Measurements from ENCODE around the gene UBE3D.
A peak's percentile ranks its signal among the peaks of the same experiment; 100 is the strongest.

UBE3D gene

DNA sequence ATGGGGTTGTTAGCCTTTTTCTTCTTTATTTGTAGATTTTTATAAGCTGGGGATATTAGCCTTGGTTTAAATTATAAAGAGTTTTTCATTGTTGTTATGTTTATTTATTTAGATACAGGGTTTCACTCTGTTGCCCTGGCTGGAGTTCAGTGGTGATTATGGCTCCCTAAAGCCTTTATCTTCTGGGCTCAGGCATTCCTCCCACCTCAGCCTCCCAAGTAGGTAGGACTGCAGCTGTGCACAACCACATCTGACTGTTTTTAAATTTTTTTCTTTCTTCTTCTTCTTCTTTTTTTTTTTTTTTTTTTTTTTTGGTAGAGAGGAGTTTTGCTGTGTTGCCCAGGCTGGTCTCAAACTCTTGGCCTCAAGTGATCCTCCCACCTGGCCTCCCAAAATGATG, 80.9 kb downstream of the UBE3D start:
- no peak for TF ChIP-seq CTCF (IDR thresholded peaks at IDR 0.05; ENCODE audit: low read depth, low read length, missing control alignments)
- no peak for DNase-seq (ENCODE audit: extremely low read depth, low read depth)
- H3K4me3 ChIP-seq (replicated peaks; ENCODE audit: low read depth, low read length): no peak overlapping the region

GRCh38 chr6:82980086-82980485, 85.6 kb downstream of the UBE3D start:
- peak; percentile 41 for DNase-seq (ENCODE audit: extremely low read depth, low read depth)
- TF ChIP-seq CTCF (IDR thresholded peaks at IDR 0.05; ENCODE audit: low read depth, low read length, missing control alignments): no peak
- no peak overlapping the region for H3K4me3 ChIP-seq (replicated peaks; ENCODE audit: low read depth, low read length)

- no peak for DNase-seq (ENCODE audit: extremely low read depth, low read depth)
- no peak for TF ChIP-seq CTCF (IDR thresholded peaks at IDR 0.05; ENCODE audit: low read depth, low read length, missing control alignments)
- H3K4me3 ChIP-seq (replicated peaks; ENCODE audit: low read depth, low read length): no peak overlapping the region
Measured at GRCh38 chr6:82979657-82980056, 86.0 kb downstream of the UBE3D start.

GRCh38 chr6:82978362-82978945, 87.2 kb downstream of the UBE3D start:
- no peak overlapping the region for H3K4me3 ChIP-seq (replicated peaks; ENCODE audit: low read depth, low read length)
- DNase-seq (ENCODE audit: extremely low read depth, low read depth): no peak
- TF ChIP-seq CTCF (IDR thresholded peaks at IDR 0.05; ENCODE audit: low read depth, low read length, missing control alignments): no peak

GRCh38 chr6:82976179-82976578, 89.5 kb downstream of the UBE3D start:
- no peak overlapping the region for H3K4me3 ChIP-seq (replicated peaks; ENCODE audit: low read depth, low read length)

DNA sequence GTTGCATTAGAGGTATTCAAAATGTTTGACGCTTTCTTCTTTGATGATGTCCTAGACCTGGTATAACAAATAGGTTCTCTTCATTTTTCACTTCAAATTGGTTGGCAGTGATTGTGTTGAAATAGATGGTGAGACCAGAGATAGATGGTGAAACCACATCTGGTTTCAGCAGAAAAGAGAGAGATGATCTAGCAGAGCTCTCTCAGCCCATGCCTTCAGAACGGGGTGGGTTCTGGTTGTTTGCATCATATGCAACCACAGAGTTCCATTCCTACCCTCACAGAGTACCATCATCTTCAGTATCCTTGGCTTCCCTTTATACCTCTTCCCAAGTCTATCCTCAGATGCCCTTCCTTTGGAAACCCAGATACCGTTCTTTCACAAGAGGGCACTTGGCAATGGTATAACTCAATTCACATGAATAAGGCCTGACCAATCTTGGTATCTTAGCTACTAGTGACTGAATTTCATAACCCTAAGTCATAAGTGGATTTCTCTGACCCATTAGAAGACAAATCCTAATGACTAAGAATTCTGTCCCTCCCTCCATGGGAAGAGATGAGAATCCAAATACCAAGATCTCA, 93.7 kb downstream of the UBE3D start:
- DNase-seq (ENCODE audit: extremely low read depth, low read depth): no peak
- no peak for TF ChIP-seq CTCF (IDR thresholded peaks at IDR 0.05; ENCODE audit: low read depth, low read length, missing control alignments)
- no peak overlapping the region for H3K4me3 ChIP-seq (replicated peaks; ENCODE audit: low read depth, low read length)

More at GRCh38 chr6:82976179-82976578, 89.5 kb downstream of the UBE3D start:
- no peak for TF ChIP-seq CTCF (IDR thresholded peaks at IDR 0.05; ENCODE audit: low read depth, low read length, missing control alignments)
- DNase-seq (ENCODE audit: extremely low read depth, low read depth): no peak

GRCh38 chr6:82970839-82971238, 94.8 kb downstream of the UBE3D start:
- no peak overlapping the region for H3K4me3 ChIP-seq (replicated peaks; ENCODE audit: low read depth, low read length)
- no peak for DNase-seq (ENCODE audit: extremely low read depth, low read depth)
- no peak for TF ChIP-seq CTCF (IDR thresholded peaks at IDR 0.05; ENCODE audit: low read depth, low read length, missing control alignments)
